HG03378 (cell line): ENCODE measurements around the gene CABLES1.
A peak's percentile ranks its signal among the peaks of the same experiment; 100 is the strongest.

Experiments
- ATAC-seq: cut with Tn5 transposase; IDR thresholded peaks from one replicate; pipeline ENCODE4 v1.9.1; 2021; ENCODE audit warnings: mild to moderate bottlenecking, moderate library complexity; ENCODE audit not compliant: unreplicated experiment

The CABLES1 gene

GRCh38 chr18:23238651-23239349 lies 103.5 kb downstream of the CABLES1 start:
- no peak for ATAC-seq

DNA sequence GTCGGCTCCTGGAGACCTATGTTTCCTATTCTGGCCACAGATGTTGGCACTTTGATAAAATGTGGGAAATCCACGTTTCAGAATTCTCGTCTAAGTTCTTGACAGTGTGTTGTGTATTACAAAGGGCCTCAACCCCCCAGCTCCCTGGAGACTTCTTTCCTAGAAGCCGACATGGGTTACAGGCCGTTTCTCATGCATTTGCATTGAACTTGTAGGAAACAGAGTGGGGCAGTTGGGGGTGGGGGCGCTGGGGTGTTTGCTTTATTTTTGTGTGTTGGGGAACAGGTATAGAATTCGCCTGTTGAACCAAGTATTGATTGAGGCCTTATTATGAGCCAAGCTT lies 104.0 kb downstream of the CABLES1 start:
- no peak for ATAC-seq

GRCh38 chr18:23239885-23240608 lies 104.8 kb downstream of the CABLES1 start:
- no peak for ATAC-seq

DNA sequence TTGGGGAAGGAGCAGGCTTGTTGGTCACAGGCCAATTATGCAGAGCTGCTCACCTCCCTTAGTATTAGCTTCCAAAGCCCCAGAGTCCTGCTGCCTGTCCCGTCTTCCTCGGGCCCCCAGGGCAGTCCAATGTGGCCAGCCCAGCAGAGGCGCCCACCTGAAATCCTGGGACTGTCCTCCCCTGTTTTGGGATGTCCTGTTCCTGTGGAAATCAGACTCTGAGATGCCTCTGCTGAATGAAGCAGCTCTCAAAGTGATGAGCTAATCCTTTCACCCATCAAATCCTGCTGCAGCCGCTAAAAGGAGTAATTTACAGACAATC lies 105.3 kb downstream of the CABLES1 start:
- ATAC-seq, result no peak

DNA sequence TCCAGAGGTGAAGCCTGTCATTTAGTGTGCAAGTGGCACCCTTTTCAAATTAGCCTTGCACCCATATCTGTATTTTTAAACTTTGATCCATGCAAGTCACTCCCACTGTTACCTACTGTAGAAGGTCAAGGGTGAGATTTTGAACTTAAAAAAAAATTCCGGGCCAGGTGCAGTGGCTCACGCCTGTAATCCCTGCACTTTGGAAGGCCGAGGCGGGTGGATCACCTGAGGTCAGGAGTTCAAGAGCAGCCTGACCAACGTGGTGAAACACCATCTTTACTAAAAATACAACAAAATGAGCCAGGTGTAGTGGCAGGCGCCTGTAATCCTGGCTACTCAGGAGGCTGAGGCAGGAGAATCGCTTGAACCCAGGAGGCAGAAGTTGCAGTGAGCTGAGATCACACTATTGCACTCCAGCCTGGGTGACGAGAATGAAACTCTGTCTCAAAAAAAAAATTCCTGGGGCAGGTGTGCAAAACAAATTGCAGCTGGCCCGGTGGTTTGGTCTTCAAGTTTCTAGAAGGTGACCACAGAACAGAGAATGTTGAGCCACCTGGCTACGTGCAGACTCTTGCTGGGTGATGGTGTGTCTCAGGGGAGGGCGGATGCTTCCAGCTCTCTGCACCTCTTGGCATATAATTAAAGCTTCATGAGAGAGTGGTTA lies 106.7 kb downstream of the CABLES1 start:
- peak; percentile 87 for ATAC-seq

DNA sequence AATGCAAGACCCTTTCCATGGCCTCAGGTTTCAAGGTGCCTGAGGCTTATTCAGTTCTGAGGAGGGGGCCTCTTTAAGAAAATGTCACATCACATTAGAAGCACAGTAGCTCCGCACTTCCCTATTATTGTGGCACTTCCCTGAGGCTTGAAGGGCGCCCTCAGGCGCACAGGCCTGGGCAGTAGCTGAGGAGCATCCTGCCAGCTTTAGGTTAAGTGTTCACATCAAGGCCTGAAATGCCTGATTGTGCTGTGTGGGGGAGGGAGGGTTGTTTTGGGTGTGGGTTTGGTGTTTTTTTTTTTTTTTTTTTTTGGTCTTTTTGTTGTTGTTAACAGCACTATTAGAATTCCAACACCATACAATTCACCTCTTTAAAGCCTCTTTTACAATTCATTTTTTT lies 107.9 kb downstream of the CABLES1 start:
- ATAC-seq, result no peak

DNA sequence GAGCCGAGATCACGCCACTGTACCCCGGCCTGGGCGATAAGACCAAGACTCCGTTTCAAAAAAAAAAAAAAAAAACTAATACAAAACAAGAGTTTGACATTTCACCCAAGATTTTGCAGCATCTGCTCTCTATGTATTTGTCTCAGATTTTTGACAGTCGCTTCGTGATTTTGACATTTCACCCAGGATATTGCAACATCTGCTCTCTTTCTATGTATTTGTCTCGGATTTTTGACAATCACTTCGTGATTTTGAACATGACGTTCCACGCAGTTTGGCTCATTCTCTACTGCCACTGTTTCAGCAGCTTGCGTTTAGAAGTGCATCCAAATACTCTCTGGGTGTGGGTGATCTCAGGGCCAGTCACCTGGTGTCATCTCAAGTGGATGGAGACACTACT lies 108.5 kb downstream of the CABLES1 start:
- no peak for ATAC-seq

- ATAC-seq, result no peak
Measured at GRCh38 chr18:23244401-23244800, 109.1 kb downstream of the CABLES1 start.

DNA sequence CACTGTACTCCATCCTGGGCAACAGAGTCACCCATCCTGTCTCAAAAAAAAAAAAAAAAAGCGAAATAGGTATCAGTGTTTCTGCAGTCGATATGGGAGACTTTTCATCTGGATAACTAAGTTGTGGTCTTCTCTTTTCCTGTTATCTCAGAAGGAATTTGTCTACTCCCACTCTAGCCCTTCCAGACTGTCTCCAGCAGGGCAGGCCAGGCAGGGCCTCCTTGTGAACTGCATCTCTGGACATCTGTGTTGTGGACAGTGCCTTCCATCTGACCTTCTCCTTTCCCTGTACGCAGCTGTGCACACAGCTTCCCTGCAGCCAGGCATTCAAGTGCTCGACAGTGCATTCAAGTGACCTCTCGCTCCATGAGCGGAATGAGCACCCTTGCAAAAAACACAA lies 110.2 kb downstream of the CABLES1 start:
- no peak for ATAC-seq

DNA sequence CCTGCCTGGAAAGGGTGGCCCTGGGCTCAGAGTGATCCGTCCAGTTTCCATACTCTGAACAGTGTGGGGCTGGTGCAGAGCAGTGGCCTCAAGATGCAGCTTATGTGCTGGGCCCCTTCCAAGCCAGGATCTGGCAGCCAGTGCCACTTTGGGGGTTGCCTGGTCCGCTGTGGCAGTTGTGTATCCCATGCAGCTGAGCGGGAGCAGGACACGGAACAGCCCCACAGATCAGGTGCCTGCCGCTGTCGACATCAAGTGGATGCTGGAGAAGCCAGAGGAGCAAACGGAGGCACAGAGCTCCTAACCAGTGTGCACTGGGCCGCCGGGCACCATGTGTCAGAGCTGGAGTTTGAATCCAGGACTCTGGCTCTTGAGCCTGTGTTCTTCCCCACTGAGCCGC lies 112.0 kb downstream of the CABLES1 start:
- no peak for ATAC-seq

- no peak for ATAC-seq
Measured at GRCh38 chr18:23247896-23248295, 112.6 kb downstream of the CABLES1 start.

GRCh38 chr18:23248826-23249225 lies 113.5 kb downstream of the CABLES1 start:
- ATAC-seq, result no peak

- ATAC-seq, result no peak
Measured at GRCh38 chr18:23249348-23249747, 114.1 kb downstream of the CABLES1 start.

DNA sequence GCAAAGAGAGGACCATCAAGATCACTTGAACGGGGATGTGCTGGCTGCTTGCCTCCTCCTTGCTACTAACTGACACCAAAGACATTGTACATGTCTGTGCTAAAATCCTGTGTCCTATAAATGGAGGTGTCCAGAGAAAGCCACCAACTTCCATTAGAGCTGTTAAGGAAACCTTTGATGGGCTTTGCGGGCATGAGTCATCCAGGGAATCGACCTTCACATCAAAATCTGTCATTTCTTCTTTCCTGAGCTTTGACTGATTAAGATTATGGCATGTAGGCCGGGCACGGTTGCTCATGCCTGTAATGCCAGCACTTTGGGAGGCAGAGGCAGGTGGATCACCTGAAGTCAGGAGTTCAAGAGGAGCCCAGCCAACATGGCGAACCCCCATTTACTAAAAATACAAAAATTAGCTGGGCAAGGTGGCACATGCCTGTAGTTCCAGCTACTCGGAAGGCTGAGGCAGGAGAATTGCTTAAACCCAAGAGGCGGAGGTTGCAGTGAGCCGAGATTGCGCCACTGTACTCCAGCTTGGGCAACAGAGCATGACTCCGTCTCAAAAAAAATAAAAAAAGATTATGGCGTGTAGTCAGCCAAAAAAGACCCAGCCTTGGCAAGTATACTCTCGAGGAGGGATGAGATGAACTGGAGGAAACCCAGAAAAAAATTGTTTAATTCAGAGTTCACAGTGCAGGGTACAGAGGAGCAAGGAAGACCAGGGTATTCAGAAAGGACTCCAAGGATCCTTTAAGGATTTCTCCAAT lies 115.8 kb downstream of the CABLES1 start:
- no peak for ATAC-seq

DNA sequence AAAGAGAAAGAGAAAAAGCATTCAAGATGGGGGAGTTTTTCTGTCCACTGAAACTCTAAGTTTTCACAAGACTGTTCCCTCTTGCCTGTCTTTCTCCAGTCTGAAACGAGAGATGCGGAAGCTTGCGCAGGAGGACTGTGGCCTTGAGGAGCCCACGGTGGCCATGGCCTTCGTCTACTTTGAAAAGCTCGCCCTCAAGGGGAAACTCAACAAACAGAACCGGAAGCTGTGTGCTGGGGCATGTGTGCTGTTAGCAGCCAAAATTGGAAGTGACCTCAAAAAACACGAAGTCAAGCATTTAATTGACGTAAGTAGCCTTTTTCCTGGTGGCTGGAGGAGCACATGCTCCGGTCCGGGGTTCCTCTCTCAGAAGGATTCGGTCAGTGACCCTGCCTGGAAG lies 118.3 kb downstream of the CABLES1 start:
- no peak for ATAC-seq

DNA sequence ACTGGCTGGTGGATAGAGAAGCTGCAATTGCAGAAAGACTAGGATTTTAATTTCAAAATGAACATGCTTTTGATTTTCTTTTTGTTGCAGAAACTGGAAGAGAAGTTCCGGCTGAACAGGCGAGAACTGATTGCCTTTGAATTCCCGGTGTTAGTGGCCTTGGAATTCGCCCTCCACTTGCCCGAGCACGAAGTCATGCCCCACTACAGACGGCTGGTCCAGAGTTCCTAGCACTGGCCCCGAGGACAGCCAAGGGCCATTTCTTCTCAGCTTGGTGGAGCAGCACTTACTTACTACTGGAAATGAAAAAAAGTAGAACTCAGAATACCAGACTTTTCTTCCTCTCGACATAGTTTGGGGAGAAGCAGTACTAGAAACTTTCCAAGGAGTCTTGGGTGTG lies 121.9 kb downstream of the CABLES1 start:
- no peak for ATAC-seq

GRCh38 chr18:23257686-23258565 lies 122.6 kb downstream of the CABLES1 start:
- no peak for ATAC-seq

- no peak for ATAC-seq
Measured at GRCh38 chr18:23258566-23259469, 123.5 kb downstream of the CABLES1 start.
